OCI-LY3 (cell line): ENCODE results near the gene TECTA.

Source experiments
- H2AFZ ChIP-seq: fragments of 200-600, 300-600 bp; shearing (Covaris generic); 2 replicates; pipeline ENCODE4 v1.6.0; 2014; ENCODE audit warnings: antibody characterized with exemption, low read depth, low read length
- H3K27ac ChIP-seq: fragments of 200-600, 300-600 bp; sonication (generic); 2 replicates; pipeline ENCODE4 v1.5.1; 2014; ENCODE audit warnings: mild to moderate bottlenecking, low read length, moderate library complexity, mixed read lengths
- H3K27me3 ChIP-seq: fragments of 200-600, 300-600 bp; sonication (generic); 2 replicates; pipeline ENCODE4 v1.6.1; 2014; ENCODE audit warnings: low read depth, low read length, mixed read lengths
- H3K36me3 ChIP-seq: fragments of 200-600, 300-600 bp; sonication (generic); replicated peaks from 2 replicates; pipeline ENCODE3; 2014; ENCODE audit warnings: low read depth, low read length, mixed read lengths
- H3K4me1 ChIP-seq: fragments of 300-600, 200-600 bp; sonication (generic); 2 replicates; pipeline ENCODE4 v1.6.1; 2014; ENCODE audit warnings: low read length, mixed read lengths
- H3K4me2 ChIP-seq: fragments of 200-600, 300-600 bp; sonication (generic); 2 replicates; pipeline ENCODE4 v1.6.1; 2014; ENCODE audit warnings: low read length, mixed read lengths
- H3K4me3 ChIP-seq: fragments of 300-600, 200-600 bp; sonication (generic); 2 replicates; pipeline ENCODE4 v1.5.1; 2014; ENCODE audit warnings: antibody characterized with exemption, mild to moderate bottlenecking, low read length, moderate library complexity
- H3K79me2 ChIP-seq: fragments of 300-600, 200-600 bp; shearing (Covaris generic); 2 replicates; pipeline ENCODE4 v1.6.1; 2014; ENCODE audit warnings: mild to moderate bottlenecking, low read length, mixed read lengths
- H3K9ac ChIP-seq: fragments of 300-600, 200-600 bp; shearing (Covaris generic); 2 replicates; pipeline ENCODE4 v1.6.0; 2014; ENCODE audit warnings: mild to moderate bottlenecking, low read length, moderate library complexity
- H3K9me3 ChIP-seq: fragments of 200-600, 300-600 bp; shearing (Covaris generic); 2 replicates; pipeline ENCODE4 v1.6.1; 2014; ENCODE audit warnings: low read length, mixed read lengths; ENCODE audit not compliant: insufficient read depth
- H4K20me1 ChIP-seq: fragments of 200-600, 300-600 bp; sonication (generic); 2 replicates; pipeline ENCODE4 v1.6.1; 2016; ENCODE audit warnings: low read length, mixed read lengths; ENCODE audit not compliant: insufficient read depth
- CTCF ChIP-seq: fragments of 200-600, 300-600 bp; sonication (generic); IDR thresholded peaks from 2 replicates; pipeline ENCODE4 v1.5.1; 2014; ENCODE audit warnings: antibody characterized with exemption, low read length, low read depth
- EZH2phosphoT487 ChIP-seq: fragments of 200-600 bp; shearing (Covaris generic); IDR thresholded peaks from 2 replicates; pipeline ENCODE4 v1.6.1; 2018; ENCODE audit warnings: antibody characterized with exemption, mixed run types, low read depth

The TECTA gene

DNA sequence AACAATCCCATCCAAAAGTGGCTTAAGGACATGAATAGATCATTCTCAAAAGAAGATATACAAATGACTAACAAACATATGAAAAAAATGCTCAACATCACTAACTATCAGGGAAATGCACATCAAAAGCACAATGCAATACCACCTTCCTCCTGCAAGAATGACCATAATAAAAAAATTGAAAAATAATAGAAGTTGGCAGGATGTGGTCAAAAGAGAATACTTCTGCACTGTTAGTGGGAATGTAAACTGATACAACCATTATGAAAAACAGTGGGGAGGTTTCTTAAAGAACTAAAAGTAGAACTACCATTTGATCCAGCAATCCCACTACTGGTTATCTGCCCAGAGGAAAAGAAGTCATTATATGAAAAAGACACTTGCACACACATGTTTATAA, 113.8 kb downstream of the TECTA start:
- no peak overlapping the region for H3K9ac ChIP-seq
- H3K9me3 ChIP-seq, result no peaks in the 10 kb centered on the region
- H3K27ac ChIP-seq, result no peak overlapping the region
- H3K36me3 ChIP-seq, result no peaks in the 10 kb centered on the region
- H3K4me2 ChIP-seq, result no peak overlapping the region
- no peak overlapping the region for H3K4me3 ChIP-seq
- H3K4me1 ChIP-seq, result peaks cover 44% of the 10 kb centered on the region
- no peak overlapping the region for H2AFZ ChIP-seq
- no peaks in the 10 kb centered on the region for H4K20me1 ChIP-seq
- H3K79me2 ChIP-seq, result no peaks in the 10 kb centered on the region
- TF ChIP-seq EZH2phosphoT487, result no peak
- no peaks in the 10 kb centered on the region for H3K27me3 ChIP-seq

DNA sequence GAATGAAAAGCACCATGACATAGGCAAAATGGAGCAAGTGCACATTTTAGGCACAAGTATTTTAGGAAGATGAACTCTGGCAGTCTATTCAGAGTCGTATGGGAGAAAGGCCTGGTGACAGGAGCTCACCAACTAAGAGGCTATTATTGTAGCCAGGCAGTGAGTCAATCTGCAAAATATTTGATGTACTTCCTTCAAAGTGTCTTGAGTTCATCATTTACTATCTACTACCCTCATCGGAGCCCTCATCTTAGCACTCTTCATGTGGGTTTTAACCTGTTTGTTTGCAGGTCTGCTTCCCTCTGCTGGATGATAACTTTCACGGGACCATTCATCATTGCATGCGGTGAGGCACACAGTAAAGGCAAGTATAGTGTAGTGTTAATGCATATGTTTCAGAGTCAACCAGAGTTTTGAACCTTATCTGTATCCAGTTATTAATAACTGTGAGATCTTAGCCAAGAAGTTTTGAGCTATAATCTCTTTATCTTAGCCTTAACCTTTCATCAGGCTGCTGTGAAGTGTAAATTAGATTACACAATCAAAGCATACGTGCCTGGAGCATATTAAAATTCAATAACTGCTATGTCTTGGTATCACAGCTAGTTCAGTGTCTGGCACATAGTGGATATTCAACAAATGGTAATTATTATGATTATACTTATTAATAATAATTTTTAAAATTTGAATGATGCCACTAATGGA, 120.6 kb downstream of the TECTA start:
- Histone ChIP-seq H3K79me2 (no peaks in the 10 kb centered on the region), H3K27me3 (peaks cover 9% of the 10 kb centered on the region; the same call in 1 of the 2 replicates), H2AFZ (no peak overlapping the region), H3K9me3 (no peaks in the 10 kb centered on the region), H3K4me3 (no peak overlapping the region), H3K9ac (no peak overlapping the region), H4K20me1 (no peaks in the 10 kb centered on the region), H3K4me2 (no peak overlapping the region), H3K27ac (no peak overlapping the region), H3K36me3 (no peaks in the 10 kb centered on the region), H3K4me1 (peaks cover 11% of the 10 kb centered on the region)
- no peak for TF ChIP-seq CTCF
- TF ChIP-seq EZH2phosphoT487, result no peak

- TF ChIP-seq EZH2phosphoT487 (no peak), CTCF (no peak)
Measured at GRCh38 chr11:121223161-121223560, 122.1 kb downstream of the TECTA start.

DNA sequence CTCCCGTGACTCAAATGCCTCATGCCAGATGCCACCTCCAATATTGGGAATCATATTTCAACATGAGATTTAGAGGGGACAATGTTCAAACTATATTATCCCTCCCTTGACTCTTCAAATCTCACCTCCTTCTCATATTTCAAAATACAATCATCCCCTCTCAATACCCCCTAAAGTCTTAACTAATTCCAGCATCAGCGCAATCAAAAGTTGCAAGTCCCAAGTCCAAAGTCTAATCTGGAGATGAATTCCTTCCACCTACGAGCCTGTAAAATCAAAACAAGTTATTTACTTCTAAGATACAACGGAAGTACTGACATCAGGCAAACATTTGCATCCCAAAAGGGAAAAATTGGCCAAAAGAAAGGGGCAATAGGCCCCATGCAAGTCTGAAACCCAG, 124.3 kb downstream of the TECTA start:
- Histone ChIP-seq H3K9me3 (no peaks in the 10 kb centered on the region), H3K4me1 (peaks cover 2% of the 10 kb centered on the region; the same call in 1 of the 2 replicates), H3K9ac (no peak overlapping the region), H4K20me1 (no peaks in the 10 kb centered on the region), H3K4me2 (no peak overlapping the region), H2AFZ (no peak overlapping the region), H3K79me2 (no peaks in the 10 kb centered on the region), H3K27me3 (peaks cover 9% of the 10 kb centered on the region; the same call in 1 of the 2 replicates), H3K4me3 (no peak overlapping the region), H3K27ac (no peak overlapping the region), H3K36me3 (no peaks in the 10 kb centered on the region)
- TF ChIP-seq EZH2phosphoT487, result no peak
- no peak for TF ChIP-seq CTCF

More at GRCh38 chr11:121223161-121223560, 122.1 kb downstream of the TECTA start:
- Histone ChIP-seq H4K20me1 (no peaks in the 10 kb centered on the region), H3K27me3 (peaks cover 9% of the 10 kb centered on the region; the same call in 1 of the 2 replicates), H3K27ac (no peak overlapping the region), H3K9me3 (no peaks in the 10 kb centered on the region), H3K4me1 (no peaks in the 10 kb centered on the region), H3K79me2 (no peaks in the 10 kb centered on the region), H3K36me3 (no peaks in the 10 kb centered on the region), H3K4me3 (no peak overlapping the region), H2AFZ (no peak overlapping the region), H3K9ac (no peak overlapping the region), H3K4me2 (no peak overlapping the region)
